Stimulated activated CD8-positive, alpha-beta memory T cell treated with anti-CD3 and anti-CD28 coated beads, Interleukin-15, amount 100 ng/mL, for 4 hours (primary cell): ENCODE measurements around the gene CFAP410.
A peak's percentile ranks its signal among the peaks of the same experiment; 100 is the strongest.
"Not testable (repeated sequence)": the region's sequence is repeated elsewhere in the genome, so short reads cannot be mapped to it uniquely, and the experiment has no call there.

Experiments
- DNase-seq, 2 donors: peaks; one replicate each; pipeline ENCODE4 v3.0.0-alpha.2; 2020; ENCODE audit warnings: low read depth in 2 of 2

The CFAP410 gene

DNA sequence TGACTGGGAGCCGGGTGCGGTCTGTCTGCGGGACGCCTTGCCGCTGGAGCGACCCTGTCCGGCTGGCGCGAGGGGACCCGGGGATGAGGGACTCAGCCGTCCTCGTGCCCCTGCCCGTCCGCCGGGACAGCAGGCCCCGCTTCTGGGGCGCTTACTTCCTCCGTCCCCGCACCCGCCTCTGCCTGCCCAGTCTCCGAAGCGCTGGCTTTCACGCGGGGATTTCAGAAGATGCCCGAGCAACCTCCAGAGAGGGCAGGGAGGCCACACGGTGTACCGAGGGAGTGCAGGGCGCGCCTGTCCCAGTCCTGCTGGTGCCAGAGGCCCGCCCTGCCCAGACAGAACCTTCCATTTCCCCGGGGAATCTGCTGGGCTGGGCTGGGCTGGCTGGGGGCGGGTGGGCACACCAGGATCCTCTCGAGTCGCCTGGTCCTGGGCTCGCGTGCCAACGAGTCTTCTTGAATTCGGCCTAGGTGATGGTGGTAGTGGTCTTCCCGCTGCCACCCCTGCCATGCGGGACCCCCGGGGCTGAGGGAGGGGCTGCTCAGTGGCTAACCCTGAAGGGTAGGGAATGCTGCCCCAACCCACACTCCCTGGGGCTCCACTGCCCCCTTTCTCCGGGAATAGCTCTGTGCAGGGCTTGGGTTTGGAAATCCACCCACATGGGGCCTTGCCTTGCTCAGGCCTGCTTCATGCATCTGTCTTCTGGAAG lies 11.7 kb upstream of the CFAP410 start:
- DNase-seq, result no peak

GRCh38 chr21:44349847-44350772 lies 10.9 kb upstream of the CFAP410 start:
- DNase-seq, result no peak

GRCh38 chr21:44349416-44349846 lies 10.2 kb upstream of the CFAP410 start:
- no peak for DNase-seq

DNA sequence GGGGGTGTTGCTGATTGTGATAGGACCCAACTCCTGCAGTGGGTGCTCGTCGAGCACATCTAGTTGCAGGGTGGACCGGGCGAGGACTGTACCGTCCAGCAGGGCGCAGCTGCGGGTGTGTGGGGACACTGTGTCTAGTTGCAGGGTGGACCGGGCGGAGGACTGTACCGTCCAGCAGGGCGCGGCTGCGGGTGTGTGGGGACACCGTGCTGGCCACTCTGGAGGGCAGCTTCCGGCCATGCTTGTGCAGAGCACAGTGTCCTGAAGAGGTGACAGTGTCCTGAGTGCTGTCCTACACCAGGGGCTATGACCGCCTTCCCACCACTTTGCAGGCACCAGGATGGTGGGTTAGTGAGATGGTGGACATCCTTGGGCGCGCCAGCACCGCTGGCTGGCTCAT lies 9.7 kb upstream of the CFAP410 start:
- DNase-seq, result no peak

- DNase-seq, result no peak
Measured at GRCh38 chr21:44347911-44348451, 8.8 kb upstream of the CFAP410 start.

DNA sequence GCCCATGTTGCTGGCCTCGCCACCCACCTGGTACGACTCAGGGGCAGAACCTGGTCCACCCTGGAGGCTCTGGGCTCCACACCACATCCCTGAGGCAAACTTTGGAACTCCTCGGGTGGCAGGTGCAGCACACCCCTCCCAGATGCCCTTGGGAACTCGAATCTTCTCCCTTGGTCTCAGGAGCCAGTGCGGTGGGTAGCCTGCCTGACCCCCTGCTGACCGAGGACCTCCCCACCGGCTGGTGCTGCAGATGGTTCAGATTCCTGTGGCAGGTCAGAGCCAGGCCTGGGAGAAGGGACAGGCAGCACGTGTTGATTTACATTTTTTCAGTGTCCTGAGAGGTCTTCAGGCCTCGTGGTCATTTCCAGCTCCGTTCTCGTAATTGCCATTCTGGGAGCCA lies 6.3 kb upstream of the CFAP410 start:
- no peak for DNase-seq

GRCh38 chr21:44344541-44345183 lies 5.5 kb upstream of the CFAP410 start:
- no peak for DNase-seq

DNA sequence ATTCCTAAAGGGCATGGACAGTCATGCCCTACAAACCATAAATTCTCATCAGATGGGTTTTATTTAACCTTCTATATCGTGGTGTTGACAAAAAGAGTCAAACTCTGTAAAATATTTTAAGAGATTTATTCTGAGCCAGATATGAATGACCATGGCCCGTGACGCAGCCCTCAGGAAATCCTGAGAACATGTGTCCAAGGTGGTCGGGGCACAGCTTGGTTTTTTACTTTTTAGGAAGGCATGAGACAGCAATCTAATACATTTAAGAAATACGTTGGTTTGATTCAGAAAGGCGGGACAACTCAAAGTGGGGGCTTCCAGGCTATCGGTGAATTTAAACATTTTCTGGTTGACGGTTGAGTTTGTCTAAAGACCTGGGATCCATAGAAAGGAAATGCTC lies 3.8 kb upstream of the CFAP410 start:
- not testable (repeated sequence) for DNase-seq

- DNase-seq, result not testable (repeated sequence)
Measured at GRCh38 chr21:44341726-44342458, 2.7 kb upstream of the CFAP410 start.

- DNase-seq, result peak; percentile 8 to 26
Measured at GRCh38 chr21:44337941-44338895, 972 bp downstream of the CFAP410 start.

- DNase-seq, result no peak
Measured at GRCh38 chr21:44337449-44337848, 1.7 kb downstream of the CFAP410 start.

DNA sequence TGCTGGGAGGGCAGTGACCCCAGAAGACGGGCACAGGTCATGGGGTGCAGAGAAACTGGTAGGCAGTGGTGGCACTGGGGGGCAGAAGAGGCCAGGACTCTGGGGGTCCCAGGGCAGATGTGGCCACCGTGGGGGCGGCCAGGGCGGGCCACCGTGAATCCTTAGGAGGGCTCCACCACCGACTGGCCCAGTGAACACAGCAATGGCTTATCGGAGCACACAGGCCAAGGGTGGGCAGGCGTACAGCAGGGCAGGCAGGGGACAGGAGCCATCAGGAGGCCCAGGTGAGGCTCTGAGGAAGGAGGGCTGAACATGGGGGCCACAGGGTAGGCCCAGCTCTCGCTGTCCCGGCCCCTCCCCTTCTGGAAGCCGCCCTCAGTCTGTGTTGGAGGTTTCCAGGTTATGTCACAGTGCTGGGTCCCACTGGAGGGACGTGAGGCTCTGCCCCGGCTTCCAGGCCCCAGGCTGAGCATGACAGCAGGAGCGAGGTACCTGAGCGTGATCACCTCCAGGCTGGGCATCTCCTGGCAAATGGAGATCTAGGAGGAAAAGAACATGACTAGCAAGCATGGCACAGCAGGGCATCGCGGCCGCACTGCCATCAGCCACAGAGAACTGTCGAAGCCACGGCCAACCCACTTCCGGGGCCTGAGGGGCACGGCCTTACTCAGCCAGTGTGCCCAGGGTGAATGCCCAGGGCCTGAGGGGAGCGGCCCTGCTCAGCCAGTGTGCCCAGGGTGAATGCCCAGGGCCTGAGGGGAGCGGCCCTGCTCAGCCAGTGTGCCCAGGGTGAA lies 3.7 kb downstream of the CFAP410 start:
- DNase-seq, result no peak

DNA sequence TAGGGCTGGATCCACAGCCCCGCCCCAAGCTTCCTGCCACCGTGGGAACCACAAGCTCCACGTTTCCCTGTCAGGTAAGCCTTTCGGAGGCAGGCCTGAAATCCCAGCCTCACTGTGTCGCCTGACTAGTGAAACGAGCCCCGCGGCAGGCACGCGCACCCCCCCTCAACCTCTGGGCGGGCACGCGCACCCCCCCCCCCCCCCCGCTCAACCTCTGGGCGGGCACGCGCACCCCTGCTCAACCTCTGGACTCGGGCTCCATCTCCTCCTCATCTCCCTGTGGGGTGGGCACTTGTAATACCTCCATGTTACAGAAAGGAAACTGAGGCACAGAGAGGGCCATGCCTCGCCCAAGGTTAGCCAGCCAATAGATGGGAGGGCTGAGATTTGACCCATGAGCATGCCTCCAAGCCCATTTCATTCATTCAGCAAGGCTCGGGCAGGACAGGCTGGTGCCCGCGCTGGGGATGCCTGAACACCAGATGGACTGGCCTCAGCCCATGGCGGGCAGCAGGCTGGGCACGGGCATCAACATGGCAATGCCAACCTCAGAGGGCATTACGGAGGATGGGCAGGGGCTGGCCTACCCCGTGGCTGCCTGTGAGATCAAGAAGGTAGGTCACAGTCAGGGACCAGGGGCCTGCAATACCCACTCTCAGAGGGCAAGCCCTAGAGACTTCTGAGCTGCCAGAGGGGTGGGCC lies 4.7 kb downstream of the CFAP410 start:
- DNase-seq, result no peak

DNA sequence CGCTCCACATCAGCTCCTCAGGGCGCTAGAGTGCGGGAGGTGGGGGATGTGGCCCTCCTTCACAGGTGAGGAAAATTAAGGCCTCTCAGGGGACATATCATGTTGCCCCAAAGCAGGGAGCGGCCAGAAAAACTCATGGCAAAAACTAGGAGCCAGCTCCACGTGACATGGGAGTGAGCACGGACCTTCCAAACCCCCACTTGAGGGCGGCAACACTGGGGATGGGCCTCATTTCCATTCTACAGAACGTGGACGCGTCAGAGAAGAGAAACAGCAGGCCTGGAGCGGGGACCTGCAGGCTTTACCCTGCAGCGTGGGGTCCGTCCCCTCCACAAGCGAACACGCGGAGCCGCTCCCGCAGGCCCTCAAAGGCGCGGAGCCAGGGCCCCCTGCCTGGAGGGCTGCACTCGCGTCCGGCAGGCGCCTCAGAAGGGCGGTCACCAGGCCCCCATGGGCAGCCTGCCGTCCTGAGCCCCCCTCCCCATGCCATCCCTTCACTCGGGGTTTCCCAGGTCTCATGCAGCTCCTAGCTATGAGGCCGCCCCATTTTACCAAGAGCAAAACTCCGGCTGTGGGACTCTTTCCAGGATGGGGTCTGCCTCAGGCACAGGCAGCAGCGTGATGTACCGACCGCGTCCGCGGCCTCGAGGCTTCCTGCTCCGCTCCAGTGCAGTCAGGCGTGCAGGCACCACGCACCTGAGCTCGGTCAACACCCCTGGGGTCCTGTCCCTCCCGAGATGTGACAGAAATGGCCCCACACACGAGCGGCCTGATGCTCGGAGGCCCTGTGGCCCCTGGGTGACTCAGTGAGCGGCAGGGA lies 5.5 kb downstream of the CFAP410 start:
- DNase-seq, result no peak

GRCh38 chr21:44332965-44333364 lies 6.2 kb downstream of the CFAP410 start:
- no peak for DNase-seq

- DNase-seq, result no peak
Measured at GRCh38 chr21:44332383-44332782, 6.8 kb downstream of the CFAP410 start.

GRCh38 chr21:44331650-44332307 lies 7.4 kb downstream of the CFAP410 start:
- no peak for DNase-seq
